UCSD-AML1 (cell line): Measurements from ENCODE around the gene KRT28.

ENCODE experiments used
- DNase-seq: peaks from one replicate; lab custom pipeline; 2025; ENCODE audit not compliant: unreplicated experiment; lab: John Stamatoyannopoulos, UW

The KRT28 gene, protein sequence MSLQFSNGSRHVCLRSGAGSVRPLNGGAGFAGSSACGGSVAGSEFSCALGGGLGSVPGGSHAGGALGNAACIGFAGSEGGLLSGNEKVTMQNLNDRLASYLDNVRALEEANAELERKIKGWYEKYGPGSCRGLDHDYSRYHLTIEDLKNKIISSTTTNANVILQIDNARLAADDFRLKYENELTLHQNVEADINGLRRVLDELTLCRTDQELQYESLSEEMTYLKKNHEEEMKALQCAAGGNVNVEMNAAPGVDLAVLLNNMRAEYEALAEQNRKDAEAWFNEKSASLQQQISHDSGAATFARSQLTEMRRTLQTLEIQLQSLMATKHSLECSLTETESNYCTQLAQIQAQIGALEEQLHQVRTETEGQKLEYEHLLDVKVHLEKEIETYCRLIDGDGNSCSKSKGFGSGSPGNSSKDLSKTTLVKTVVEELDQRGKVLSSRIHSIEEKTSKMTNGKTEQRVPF

GRCh38 chr17:40799859-40800258 is at the start of gene KRT28:
KRT28 (minus strand) TSS chr17:40799959; CDS start chr17:40799893, 66 bp downstream.
- no peak for DNase-seq

- DNase-seq = no peak
Observed at GRCh38 chr17:40848583-40849235, 49.0 kb upstream of the KRT28 start.

DNA sequence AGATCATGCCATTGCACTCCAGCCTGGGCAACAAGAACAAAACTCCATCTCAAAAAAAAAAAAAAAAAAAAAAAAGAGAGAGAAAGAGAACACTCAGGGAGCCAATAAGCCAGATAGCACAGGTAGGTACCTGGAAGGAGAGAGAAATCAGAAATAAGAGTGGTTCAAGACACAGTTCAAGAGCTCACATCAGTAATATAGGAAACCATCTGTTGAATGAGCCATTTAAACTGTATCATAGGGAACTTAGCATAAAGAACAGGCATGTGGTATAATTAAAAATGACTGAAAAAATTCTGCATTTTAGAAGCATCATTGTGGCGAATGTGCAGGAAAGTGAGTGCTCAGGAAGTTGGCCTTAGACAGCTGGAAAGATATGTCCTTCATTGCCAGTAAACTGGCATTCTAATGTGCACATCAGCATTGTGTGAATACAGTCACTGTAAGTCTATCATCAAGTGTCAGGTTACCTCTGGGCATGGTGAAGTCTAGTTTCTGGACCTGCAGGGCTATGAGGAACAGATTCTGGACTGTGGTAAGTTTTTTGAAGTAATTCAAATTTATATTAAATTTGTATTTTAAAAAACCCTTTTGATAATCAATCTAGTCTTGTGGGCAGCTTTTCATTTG is 46.9 kb upstream of the KRT28 start:
- DNase-seq = no peak

DNA sequence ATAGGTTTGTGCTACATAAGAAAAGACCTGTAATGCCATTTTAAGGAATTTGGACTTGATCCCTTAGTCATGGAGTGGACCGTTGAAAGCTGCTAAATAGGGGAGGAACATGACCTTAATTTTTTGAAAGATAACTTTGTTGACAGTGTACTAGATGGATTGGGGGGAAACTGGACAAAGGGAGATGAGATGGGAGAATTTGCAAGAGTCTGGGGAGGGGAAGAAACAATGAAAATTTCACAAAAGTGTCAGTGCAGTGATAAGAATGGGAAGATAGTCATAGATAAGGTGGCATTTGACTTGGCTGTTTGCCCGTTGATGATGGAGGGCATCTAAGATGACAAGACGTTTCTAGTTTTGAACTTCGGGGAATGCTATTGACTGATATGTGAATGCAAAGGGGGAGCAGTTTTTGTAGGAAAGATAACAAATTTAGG is 44.9 kb upstream of the KRT28 start:
- no peak for DNase-seq

GRCh38 chr17:40843242-40843641 is 43.5 kb upstream of the KRT28 start:
- DNase-seq = no peak

- no peak for DNase-seq
Observed at GRCh38 chr17:40841246-40841645, 41.5 kb upstream of the KRT28 start.

DNA sequence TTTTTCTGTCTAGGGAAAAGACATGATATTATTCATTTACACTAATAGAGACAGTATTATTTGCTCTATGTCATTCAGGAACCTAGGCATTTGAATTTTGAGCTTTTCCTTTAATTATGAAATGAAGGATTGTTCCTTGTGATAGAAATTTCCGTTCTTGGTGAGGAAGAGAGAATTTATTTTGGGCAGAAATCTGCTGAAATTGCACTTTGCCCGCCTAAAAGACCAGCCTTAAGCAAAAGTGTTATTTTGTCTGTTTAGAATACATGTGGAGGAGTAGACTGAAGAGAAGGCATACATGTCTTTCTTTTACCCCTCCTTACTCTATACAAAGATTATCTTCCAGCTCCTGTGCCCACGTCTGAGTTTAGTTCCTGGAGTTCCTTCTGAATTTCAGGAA is 39.4 kb upstream of the KRT28 start:
- DNase-seq = no peak

DNA sequence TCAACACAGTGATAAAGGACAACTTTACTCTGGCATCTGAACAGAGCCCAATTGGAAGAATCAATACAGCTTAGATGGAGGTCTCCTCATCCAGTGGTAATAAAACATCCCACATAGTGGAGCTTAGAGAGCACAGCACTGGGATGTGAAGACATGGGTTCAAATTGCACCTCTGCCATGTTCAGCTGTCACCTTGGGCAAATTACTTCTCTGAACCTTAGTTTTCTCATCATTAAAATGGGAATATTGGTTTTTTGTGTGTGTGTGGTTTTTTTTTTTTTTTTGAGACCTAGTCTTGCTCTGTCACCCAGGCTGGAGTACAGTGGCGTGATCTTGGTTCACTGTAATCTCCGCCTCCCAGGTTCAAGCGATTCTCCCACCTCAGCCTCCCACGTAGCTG is 36.3 kb upstream of the KRT28 start:
- no peak for DNase-seq

DNA sequence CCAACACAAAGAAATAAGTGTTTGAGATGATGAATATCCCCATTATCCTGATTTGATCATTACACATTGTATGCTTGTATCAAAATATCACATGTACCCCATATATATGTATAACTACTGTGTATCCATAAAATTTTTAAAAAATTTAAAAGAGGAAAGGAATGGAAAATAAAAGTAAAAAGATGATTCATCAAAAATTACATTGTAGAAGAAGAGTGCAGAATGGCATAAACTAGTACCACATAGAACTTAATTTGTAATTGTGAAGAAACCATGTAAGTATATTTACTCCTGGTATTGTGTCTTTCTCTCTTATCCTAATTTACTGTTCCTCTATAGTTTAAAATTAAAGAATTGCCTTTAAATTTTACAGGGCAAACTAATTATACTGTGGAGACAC is 34.1 kb upstream of the KRT28 start:
- DNase-seq = no peak

- DNase-seq = no peak
Observed at GRCh38 chr17:40832840-40833239, 33.1 kb upstream of the KRT28 start.

DNA sequence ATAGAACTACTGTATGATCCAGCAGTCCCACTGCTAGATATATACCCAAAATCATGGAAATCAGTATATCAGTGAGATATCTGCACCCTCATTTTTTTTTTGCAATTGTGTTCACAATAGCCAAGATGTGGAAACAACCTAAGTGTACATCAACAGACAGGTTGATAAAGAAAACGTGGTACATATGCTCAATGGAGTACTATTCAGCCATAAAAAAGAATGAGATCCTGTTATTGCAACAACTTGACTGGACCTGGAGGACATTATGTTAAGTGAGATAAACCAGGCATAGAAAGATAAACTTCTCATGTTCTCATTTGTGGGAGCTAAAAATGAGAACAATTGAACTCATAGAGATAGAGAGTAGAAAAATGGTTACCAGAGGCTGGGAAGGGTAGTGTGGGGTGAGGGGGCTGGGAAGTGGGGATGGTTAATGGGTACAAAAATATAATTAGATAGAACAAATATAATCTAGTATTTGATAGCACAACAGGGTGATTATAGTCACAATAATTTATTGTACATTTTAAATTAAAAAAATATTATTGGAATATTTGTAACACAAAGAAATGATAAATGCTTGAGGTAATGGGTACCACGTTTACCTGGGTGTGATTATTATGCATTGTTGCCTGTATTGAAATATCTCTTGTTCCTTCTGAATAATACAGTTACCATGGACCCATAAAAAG is 30.5 kb upstream of the KRT28 start:
- no peak for DNase-seq

DNA sequence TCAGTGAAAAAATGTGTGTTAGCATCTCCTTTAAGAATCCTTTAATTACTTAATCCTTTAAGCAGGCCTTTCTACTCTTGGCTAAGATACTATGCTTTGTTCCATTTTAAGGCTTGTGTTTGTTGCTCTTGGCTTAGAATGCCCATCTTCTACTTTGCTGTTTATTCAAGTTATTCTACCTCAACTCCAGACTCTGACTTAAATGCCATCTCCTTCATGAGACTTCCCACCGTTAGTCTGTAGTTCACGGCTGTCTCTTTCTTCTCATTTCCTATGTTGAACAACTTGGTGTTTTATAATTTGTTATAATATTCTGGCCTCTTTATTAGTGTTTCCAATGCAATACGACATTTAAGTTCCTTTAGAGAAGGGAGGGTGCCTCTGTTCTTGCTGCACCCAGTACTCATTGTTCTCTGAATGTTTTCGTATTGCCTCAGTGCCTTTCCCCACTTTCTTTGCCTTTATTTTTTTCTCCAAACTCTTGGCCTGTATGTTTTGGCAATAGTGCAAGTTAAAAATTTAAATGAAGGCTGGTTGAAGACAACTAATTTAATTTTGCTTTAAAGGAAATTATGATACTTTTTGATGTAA is 28.8 kb upstream of the KRT28 start:
- no peak for DNase-seq

DNA sequence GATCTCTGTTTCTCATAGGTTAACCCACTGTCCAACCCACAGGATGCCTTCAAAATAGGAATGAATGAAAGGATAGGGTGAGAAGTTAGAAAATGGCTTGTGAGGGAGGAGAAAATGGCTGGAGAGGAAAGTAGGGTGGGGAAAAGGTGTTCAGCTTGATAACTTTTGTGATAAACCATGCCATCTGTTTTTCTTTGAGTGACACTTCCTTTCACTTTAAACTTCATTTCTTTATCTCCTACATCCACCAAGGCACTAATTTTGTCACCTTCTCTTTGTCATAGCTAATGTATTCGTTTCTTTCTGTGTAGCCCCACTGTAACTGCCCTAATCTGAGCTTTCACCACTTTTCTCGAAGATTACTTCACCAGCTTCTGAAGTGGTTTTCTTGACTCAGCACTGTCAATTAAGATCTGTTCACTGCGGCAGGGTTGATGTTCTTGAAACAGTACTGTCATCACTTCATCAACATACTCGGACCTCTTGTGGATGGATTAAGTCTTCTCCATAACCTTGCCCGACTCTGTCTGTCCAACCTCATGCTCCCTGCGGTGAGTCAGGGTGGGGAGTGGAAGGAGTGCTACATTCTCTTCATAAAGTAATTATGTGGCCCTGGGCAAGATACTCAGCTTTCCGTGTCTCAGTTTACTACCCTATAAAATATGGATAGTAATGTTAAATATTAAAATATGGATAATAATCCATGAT is 28.1 kb upstream of the KRT28 start:
- DNase-seq = no peak

GRCh38 chr17:40825599-40825998 is 25.8 kb upstream of the KRT28 start:
- DNase-seq = no peak

- no peak for DNase-seq
Observed at GRCh38 chr17:40824015-40824832, 24.5 kb upstream of the KRT28 start.

GRCh38 chr17:40822132-40822812 is 22.5 kb upstream of the KRT28 start, which contains the start of gene KRT10:
KRT10 (minus strand) TSS chr17:40822614; CDS start chr17:40822585, 29 bp downstream.
- no peak for DNase-seq

DNA sequence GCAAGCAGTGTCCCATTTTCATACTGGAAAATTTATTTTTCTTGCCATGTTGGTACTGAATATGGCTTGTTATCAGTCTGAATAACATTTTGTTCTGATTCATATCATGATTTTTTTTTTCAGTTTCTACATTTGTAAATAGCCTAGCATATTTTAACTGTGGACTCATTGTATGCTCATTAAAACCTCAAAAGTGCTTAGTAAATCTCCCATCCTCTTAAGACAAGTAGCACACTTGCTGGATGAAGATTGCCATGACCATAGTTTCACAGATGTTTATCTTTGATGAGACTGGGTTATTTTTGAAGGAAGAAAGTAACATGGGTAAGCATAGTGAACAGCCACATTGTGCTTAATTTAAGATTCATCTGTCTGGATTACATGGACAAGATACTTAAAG is 21.8 kb upstream of the KRT28 start:
- DNase-seq = no peak

- DNase-seq = no peak
Observed at GRCh38 chr17:40820228-40820838, 20.6 kb upstream of the KRT28 start.
